ENCODE results near the gene STOX2. TPM values are rescaled to one million over a fixed set of nuclear protein-coding genes. Genes with fewer than 3 reads are reported as not detected.

Gene STOX2
- total RNA-seq (2014; rRNA removed), result under 0.01 TPM in 1 of 2 replicates, not detected in the other
- under 0.01 TPM for polyA plus RNA-seq (2012)

GRCh38 chr4:183905081-183905592 is at the start of gene STOX2:
Gene STOX2, plus strand, starts transcription at chr4:183905307. Its CDS starts 1,484 bp downstream, at chr4:183906791.
- peak; percentile 4 for DNase-seq (ENCODE audit: low read depth)

DNA sequence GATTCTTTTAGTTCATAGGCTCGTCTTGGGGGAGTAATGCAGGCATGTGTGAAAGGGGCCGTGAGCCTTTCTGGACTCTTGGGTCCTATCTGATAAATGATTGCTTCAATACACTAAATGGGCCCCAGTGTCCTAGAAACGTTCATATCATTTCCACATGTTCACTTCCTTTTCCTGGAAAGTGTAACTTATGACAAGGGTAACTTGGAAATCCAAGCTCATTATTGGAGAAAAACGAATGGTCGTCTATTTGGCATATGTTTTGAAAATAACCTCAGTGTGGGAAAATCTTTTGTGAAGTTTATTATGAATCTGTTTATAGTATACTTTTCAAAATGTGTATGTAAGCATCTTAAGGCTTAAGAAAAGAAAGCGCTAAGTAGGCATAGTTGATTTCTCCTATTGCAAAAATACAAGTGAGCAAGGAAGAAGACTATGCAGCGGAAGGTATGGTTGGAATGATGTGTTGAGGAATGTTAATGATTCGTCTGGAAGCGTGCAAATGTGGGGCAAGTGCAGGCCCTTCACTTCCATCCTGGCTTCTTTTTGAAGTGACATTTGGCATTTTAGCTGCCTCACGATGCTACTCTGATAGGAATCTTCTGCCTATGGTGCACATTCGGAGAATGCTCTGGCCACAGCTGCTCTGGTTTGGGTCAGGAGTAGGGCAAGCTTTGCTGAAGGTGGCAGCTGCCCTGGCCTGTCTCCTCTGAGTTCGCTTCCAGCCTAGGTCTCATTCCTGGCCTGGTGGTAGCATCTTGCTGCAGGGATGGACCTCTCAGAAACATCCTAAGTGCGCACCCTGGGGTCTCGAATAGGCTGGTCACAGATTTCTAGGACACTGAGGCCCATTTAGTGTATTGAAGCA is 49.5 kb upstream of the STOX2 start:
- no peak for DNase-seq (ENCODE audit: low read depth)

GRCh38 chr4:183857040-183857439 is 48.1 kb upstream of the STOX2 start:
- DNase-seq (ENCODE audit: low read depth), result no peak

- no peak for DNase-seq (ENCODE audit: low read depth)
Observed at GRCh38 chr4:183858011-183858615, 47.0 kb upstream of the STOX2 start.

- no peak for DNase-seq (ENCODE audit: low read depth)
Observed at GRCh38 chr4:183860119-183860518, 45.0 kb upstream of the STOX2 start.

DNA sequence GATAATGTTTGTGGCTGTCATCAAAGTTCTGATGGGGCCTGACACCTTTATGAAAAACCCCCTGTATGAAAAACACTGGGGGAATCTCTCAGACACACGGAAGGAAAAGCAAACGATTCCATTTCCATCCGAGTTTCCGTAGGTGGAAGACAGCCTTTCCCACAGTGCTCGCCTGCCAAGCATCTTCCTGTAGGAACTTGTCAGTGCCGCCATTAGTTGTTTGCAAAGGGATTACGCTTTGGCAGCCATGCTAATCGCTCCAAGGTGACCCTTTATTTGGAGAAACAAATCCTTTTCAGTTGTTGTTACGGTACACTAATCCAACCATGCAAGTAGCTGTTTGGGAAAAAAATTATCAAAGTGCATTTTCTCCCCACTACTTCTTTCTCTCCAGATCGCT is 44.4 kb upstream of the STOX2 start:
- no peak for DNase-seq (ENCODE audit: low read depth)

DNA sequence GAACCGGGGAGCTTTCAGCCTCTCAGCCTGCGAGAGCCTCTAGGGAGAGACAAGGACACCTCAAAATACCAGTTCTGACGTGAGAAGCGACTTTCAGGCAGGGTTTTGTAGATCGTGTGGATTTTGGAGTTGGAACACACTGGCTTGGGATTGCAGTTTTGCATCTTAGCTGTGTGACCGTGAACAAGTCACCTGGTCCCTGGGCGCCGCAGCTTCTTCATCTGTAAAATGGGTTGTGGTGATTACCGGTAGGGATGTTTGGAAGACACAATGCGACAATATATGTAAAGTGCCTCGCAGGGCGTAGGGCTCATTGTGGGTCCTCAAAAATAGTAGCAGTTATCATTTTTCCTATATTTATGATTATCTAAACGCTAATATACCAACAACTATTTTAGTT is 43.7 kb upstream of the STOX2 start:
- no peak for DNase-seq (ENCODE audit: low read depth)

DNA sequence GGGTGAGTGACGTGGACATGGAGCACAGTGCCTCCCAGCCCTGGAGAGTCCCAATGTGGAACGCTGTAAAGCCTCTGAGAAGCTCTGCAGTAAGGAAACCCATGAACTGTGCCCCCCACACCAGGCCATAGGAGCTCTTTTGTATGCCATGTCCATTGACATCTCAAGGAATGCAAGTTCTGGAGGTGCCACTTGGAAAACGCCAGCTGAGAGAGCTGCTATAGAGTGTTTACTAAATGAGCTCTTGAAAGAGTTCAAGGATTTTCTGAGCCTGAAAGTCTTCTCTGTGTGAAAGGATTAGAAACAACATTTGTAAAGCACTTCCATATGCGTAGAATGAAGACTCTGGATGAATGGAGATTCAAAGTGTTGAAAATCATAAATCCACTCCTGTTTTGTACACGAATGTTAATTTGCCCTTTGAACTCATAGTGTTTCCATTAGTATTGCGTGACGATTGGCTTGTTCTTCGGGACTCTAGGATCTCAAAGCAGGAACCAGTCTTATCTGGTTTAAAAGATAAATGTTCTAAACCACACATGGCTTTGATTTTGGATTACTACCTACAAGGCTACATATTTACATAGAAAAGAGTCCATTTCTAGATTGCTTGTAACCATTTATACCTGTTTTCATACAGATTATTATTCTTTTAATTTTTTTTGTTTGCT is 41.8 kb upstream of the STOX2 start:
- DNase-seq (ENCODE audit: low read depth), result no peak

DNA sequence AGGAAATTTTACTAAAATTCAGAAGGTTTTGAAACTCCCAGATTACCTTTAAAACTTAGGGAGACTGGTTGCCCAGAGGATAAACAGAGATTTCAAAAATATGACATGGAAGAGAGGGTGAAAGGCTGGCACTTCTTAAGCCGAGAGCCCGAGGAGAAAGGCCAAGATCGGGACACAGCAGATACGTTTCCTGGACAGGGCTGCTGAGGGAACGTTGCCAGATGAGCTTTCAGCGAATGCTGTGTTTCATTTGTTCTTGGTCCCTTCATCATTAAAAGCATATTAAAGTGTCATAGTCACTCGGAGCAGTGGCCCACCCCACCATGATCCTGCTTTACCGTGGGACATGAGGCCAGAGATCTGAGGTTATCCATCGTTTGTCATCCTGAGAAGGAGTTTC is 37.9 kb upstream of the STOX2 start:
- no peak for DNase-seq (ENCODE audit: low read depth)

DNA sequence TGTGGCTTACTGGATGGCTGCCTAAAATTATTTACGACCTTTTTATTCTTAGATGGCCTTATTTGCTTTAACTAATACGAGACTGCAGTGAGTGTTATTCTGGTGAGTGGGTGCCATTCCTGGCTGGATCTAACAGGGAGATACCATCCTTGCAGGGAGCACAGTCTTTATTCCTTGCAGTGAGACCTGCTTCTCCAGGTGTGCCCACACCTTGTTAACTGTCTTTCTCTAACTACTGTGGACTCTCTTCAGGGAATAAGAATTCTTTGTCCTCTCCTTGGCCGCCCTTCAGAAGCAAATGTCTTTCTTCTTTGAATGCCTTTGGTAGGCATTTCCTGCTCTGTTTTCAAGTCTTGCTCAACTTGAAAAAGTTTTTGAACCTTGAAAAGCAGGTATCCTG is 34.1 kb upstream of the STOX2 start:
- no peak for DNase-seq (ENCODE audit: low read depth)

- DNase-seq (ENCODE audit: low read depth), result no peak
Observed at GRCh38 chr4:183871581-183871980, 33.5 kb upstream of the STOX2 start.

- no peak for DNase-seq (ENCODE audit: low read depth)
Observed at GRCh38 chr4:183872531-183872930, 32.6 kb upstream of the STOX2 start.

- DNase-seq (ENCODE audit: low read depth), result no peak
Observed at GRCh38 chr4:183873409-183874185, 31.5 kb upstream of the STOX2 start.

- no peak for DNase-seq (ENCODE audit: low read depth)
Observed at GRCh38 chr4:183875251-183875825, 29.8 kb upstream of the STOX2 start.

- DNase-seq (ENCODE audit: low read depth), result peak; percentile 31
Observed at GRCh38 chr4:183876268-183876934, 28.7 kb upstream of the STOX2 start.

DNA sequence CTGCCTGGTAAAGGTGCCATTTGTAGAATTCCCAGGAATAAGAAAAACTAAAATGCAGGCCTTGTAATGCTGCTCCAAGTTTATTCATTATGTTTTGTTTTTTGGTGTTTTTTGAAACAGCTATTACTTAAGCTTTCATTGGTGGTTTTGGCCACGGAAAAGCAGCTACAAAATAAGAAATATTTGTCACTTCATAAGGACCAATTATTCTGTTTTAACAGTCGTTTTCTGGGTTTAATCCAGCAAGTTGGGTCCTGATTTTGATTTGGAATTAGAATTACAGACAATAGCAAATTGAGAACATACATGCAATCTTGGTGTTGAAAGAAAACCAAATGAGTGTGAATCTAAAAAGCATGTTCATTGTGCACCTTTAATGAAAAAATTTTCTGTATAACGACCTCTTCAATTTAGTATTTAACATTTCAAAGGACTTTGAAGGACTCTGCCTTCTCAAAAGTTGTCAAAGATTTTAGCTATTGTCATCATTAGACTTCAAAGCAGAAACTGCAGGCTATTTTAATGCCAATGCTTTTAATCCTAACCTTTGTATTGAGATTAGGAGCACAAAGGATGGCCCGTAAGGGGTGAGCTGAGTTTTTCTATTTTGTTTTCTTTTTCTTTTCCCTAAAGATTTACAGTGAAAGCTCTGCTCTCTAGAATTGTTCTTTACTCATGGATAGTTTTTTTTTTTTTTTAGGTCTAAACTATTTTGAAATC is 26.7 kb upstream of the STOX2 start:
- no peak for DNase-seq (ENCODE audit: low read depth)

DNA sequence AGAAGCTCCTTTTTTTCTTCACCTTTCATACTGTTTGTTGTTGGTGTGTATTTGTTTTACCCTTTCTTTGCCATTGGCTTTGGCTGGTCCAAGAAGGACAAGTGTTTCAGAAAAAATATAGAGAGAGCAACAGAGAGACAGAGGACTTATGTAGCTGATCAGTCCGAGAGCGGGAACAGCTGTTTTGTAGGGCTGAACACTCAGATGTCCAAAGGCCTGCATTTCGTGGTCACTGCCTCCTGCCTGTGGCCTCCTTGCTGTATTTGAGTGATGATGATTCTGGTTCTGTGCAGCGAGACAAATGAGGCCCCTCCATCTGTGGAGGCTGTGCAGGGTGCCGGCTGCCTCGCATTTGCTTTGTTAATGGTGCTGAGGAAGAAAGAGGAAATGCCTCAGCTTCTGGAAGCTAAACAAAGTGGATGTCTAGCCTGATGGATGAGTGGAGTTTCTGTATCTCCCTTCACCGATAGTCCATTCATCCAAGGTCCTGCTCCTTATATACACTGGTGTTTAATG is 19.8 kb upstream of the STOX2 start:
- no peak for DNase-seq (ENCODE audit: low read depth)

DNA sequence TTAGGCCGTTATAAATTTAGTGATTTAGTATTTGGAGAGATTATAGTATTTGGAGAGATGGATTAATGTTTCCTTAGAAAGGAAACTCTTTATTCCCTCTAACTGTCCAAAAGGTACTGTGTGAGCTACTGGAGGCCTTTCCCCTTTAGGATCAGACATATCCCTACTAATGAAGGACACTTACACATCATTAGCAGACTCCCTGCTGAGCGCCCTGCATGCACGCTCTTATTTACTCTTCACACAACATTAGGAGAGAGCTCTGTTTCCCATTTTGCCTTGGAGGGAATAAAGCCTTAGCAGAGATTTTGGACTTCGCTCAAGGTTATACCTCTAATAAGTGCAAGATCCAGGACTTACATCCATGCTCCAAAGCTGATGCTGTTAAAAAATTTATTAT is 17.8 kb upstream of the STOX2 start:
- DNase-seq (ENCODE audit: low read depth), result no peak

DNA sequence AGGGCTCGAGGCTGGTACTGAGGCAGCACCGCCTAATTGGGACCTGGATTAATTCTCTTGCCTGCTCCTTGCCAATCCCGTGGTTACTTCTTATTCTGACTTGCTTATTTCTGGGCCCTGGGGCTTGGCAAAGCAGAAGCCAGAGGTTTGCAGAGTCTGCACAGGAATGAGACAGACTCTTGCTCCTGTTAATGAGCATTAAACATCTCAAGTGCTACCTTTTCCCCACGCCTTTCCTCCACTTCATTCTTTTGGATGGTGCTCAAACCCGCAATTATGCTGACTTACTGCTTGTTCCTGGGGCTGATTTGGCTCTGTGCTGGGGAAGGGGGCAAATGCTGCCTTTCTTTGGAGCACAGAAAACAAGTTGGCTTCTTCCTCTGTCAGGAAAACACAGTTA is 16.5 kb upstream of the STOX2 start:
- no peak for DNase-seq (ENCODE audit: low read depth)

- no peak for DNase-seq (ENCODE audit: low read depth)
Observed at GRCh38 chr4:183889190-183889589, 15.9 kb upstream of the STOX2 start.

Data from LHCN-M2 (cell line).